K562 (cell line): ENCODE data around the gene PCMTD2. TPM values are rescaled to one million over a fixed set of nuclear protein-coding genes. Genes with fewer than 3 reads are reported as not detected.

Source experiments
- ADNP ChIP-seq: fragments of 200-800 bp; sonication (Bioruptor generic); IDR thresholded peaks from 2 replicates; pipeline ENCODE4 v1.6.1; 2016; ENCODE audit warnings: missing genetic modification characterization, missing compliant biosample characterization
- CBFA2T2 ChIP-seq: fragments of 450-650 bp; conservative IDR thresholded peaks from 2 replicates; pipeline ENCODE4 v1.6.1; 2017; ENCODE audit warnings: mild to moderate bottlenecking
- CREBBP ChIP-seq: IDR thresholded peaks from one replicate; pipeline ENCODE4 v1.6.1; 2012; ENCODE audit warnings: low read depth, mild to moderate bottlenecking, control low read depth, inconsistent platforms, low read length
- GTF2A2 ChIP-seq: IDR thresholded peaks from 2 replicates; pipeline ENCODE4 v1.6.1; 2016; ENCODE audit warnings: mild to moderate bottlenecking, missing genetic modification characterization, missing compliant biosample characterization
- GTF2F1 ChIP-seq: IDR thresholded peaks from 2 replicates; pipeline ENCODE4 v1.6.1; 2011; ENCODE audit warnings: low read depth, low read length, improper control_type of control experiment
- L3MBTL2 ChIP-seq: fragments of 450-650 bp; IDR thresholded peaks from 2 replicates; pipeline ENCODE4 v1.6.1; 2016; ENCODE audit warnings: mild to moderate bottlenecking, moderate library complexity
- MTA2 ChIP-seq: fragments of 450-650 bp; IDR thresholded peaks from 2 replicates; pipeline ENCODE4 v1.6.1; 2016; ENCODE audit warnings: low read depth
- NBN ChIP-seq: fragments of 450-650 bp; IDR thresholded peaks from 2 replicates; pipeline ENCODE4 v1.6.1; 2016; ENCODE audit warnings: low read depth, mild to moderate bottlenecking
- NR4A1 ChIP-seq, 2 experiments: fragments of 250-450 bp in 1 of 2; fragments of 450-650 bp in 1 of 2; sonication (Bioruptor Pico) in 1 of 2; IDR thresholded peaks; 2 replicates each; pipeline versions ENCODE4 v1.4.0 to v1.6.1; 2016 to 2020; ENCODE audit warnings: mild to moderate bottlenecking in 2 of 2, missing compliant biosample characterization in 1 of 2, missing genetic modification characterization in 1 of 2, moderate library complexity in 1 of 2
- PHF21A ChIP-seq: fragments of 450-650 bp; IDR thresholded peaks from 2 replicates; pipeline ENCODE4 v1.6.1; 2017; ENCODE audit warnings: low read depth, borderline replicate concordance
- PRMT5 ChIP-seq: sonication (generic); formaldehyde crosslinking; IDR thresholded peaks from 2 replicates; pipeline ENCODE4 v1.5.0; 2020; ENCODE audit warnings: missing genetic modification reagents
- RB1 ChIP-seq: fragments of 450-650 bp; IDR thresholded peaks from 2 replicates; pipeline ENCODE4 v1.6.1; 2017; ENCODE audit warnings: low read depth, mild to moderate bottlenecking
- SRF ChIP-seq, 2 experiments: fragments of 250-450, 450-650 bp in 1 of 2; sonication (Bioruptor Pico) in 1 of 2; sonication (generic) in 1 of 2; formaldehyde crosslinking; IDR thresholded peaks; 2 replicates each; pipeline versions ENCODE4 v1.5.0 to v1.5.1; 2020 to 2022; ENCODE audit warnings: mild to moderate bottlenecking in 1 of 2, missing genetic modification reagents in 1 of 2
- TCFL5 ChIP-seq: fragments of 250-450 bp; sonication (Bioruptor Pico); conservative IDR thresholded peaks from 2 replicates; pipeline ENCODE4 v1.6.1; 2021; ENCODE audit warnings: mild to moderate bottlenecking, moderate library complexity, matching md5 sums
- ZNF282 ChIP-seq: sonication (generic); formaldehyde crosslinking; IDR thresholded peaks from 2 replicates; pipeline ENCODE4 v1.8.1; 2023; ENCODE audit warnings: missing genetic modification reagents
- ZNF431 ChIP-seq: sonication (generic); formaldehyde crosslinking; IDR thresholded peaks from 2 replicates; pipeline ENCODE4 v1.8.0; 2022; ENCODE audit warnings: mild to moderate bottlenecking, missing genetic modification reagents
- polyA plus RNA-seq, 8 experiments: library from polyadenylated mRNA; depleted of rRNA in 4 of 8; stranded (reverse) in 5 of 8; unstranded in 3 of 8; fragments of >200 nt; fragmentation: Nextera tagmentation in 2 of 8; fragmentation: Illumina TruSeq in 1 of 8; extraction: Ambion mirVana in 2 of 8; extraction: Trizol in 1 of 8; gene quantifications; 2 replicates each; pipeline versions ENCODE4 v1.2.1 to v1.2.3, GENCODE V29; 2011 to 2014; ENCODE audit warnings: inconsistent platforms in 1 of 8, missing spikeins in 1 of 8
- total RNA-seq, 7 experiments: library from RNA; depleted of rRNA in 6 of 7; stranded (reverse); fragments of >200 nt in 6 of 7; fragmentation: Illumina TruSeq in 2 of 7; extraction: Trizol in 2 of 7; gene quantifications; 2 replicates each; pipeline versions ENCODE4 v1.2.1 to v1.2.3, GENCODE V29; 2011 to 2021; ENCODE audit warnings: low replicate concordance in 1 of 7
- TF ChIP-seq, protein P1 (sequence below): sonication (generic); formaldehyde crosslinking; IDR thresholded peaks from 2 replicates; pipeline ENCODE4 v1.8.0; 2023; ENCODE audit warnings: mild to moderate bottlenecking, missing genetic modification reagents
- TF ChIP-seq, protein P2 (sequence below): conservative IDR thresholded peaks from 2 replicates; pipeline ENCODE4 v1.6.1; 2011; ENCODE audit warnings: low read depth, mild to moderate bottlenecking, low read length; ENCODE audit not compliant: control insufficient read depth
- TF ChIP-seq, protein P3 (sequence below): fragments of 250-450 bp; sonication (Bioruptor Pico); IDR thresholded peaks from 2 replicates; pipeline ENCODE4 v1.5.0; 2020; ENCODE audit warnings: mild to moderate bottlenecking

The PCMTD2 gene
- total and polyA plus RNA-seq, 9 of the 15 experiments (the other 6 are each of a cell fraction or from before 2014, with no cell fraction given) = 11.3 to 49.3 (median 28.4) TPM

- TF ChIP-seq, protein P1, sequence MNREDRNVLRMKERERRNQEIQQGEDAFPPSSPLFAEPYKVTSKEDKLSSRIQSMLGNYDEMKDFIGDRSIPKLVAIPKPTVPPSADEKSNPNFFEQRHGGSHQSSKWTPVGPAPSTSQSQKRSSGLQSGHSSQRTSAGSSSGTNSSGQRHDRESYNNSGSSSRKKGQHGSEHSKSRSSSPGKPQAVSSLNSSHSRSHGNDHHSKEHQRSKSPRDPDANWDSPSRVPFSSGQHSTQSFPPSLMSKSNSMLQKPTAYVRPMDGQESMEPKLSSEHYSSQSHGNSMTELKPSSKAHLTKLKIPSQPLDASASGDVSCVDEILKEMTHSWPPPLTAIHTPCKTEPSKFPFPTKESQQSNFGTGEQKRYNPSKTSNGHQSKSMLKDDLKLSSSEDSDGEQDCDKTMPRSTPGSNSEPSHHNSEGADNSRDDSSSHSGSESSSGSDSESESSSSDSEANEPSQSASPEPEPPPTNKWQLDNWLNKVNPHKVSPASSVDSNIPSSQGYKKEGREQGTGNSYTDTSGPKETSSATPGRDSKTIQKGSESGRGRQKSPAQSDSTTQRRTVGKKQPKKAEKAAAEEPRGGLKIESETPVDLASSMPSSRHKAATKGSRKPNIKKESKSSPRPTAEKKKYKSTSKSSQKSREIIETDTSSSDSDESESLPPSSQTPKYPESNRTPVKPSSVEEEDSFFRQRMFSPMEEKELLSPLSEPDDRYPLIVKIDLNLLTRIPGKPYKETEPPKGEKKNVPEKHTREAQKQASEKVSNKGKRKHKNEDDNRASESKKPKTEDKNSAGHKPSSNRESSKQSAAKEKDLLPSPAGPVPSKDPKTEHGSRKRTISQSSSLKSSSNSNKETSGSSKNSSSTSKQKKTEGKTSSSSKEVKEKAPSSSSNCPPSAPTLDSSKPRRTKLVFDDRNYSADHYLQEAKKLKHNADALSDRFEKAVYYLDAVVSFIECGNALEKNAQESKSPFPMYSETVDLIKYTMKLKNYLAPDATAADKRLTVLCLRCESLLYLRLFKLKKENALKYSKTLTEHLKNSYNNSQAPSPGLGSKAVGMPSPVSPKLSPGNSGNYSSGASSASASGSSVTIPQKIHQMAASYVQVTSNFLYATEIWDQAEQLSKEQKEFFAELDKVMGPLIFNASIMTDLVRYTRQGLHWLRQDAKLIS (CRISPR knock-in tag) = no peak; the same call in 1 of the 2 replicates
- no peak for TF ChIP-seq GTF2A2 (tag)
- no peak for TF ChIP-seq PHF21A
- no peak for TF ChIP-seq NR4A1 (CRISPR knock-in tag; IDR thresholded peaks at IDR 0.05)
- TF ChIP-seq NR4A1 (tag; IDR thresholded peaks at IDR 0.05) = no peak
- 0 out of 2 replicates have a peak, but pooled peaks have one; percentile 43 for TF ChIP-seq ZNF282 (CRISPR knock-in tag)
- TF ChIP-seq PRMT5 (CRISPR knock-in tag) = no peak
- TF ChIP-seq TCFL5 (CRISPR knock-in tag) = no peak
- peak; percentile 85; the same call in 1 of the 2 replicates for TF ChIP-seq ZNF431 (CRISPR knock-in tag)
- no peak for TF ChIP-seq CREBBP
- TF ChIP-seq CBFA2T2 = no peak
- TF ChIP-seq SRF (CRISPR knock-in tag; IDR thresholded peaks at IDR 0.05) = 0 out of 4 replicates have a peak, but pooled peaks of 1 of the 2 experiments have one; percentile 18
- no peak for TF ChIP-seq NBN
- TF ChIP-seq GTF2F1 = no peak
- TF ChIP-seq RB1 = peak; percentile 71
- peak; percentile 97 for TF ChIP-seq L3MBTL2
- TF ChIP-seq, protein P2, sequence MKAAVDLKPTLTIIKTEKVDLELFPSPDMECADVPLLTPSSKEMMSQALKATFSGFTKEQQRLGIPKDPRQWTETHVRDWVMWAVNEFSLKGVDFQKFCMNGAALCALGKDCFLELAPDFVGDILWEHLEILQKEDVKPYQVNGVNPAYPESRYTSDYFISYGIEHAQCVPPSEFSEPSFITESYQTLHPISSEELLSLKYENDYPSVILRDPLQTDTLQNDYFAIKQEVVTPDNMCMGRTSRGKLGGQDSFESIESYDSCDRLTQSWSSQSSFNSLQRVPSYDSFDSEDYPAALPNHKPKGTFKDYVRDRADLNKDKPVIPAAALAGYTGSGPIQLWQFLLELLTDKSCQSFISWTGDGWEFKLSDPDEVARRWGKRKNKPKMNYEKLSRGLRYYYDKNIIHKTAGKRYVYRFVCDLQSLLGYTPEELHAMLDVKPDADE = peak; percentile 84
- TF ChIP-seq ADNP (tag) = no peak
- TF ChIP-seq, protein P3, sequence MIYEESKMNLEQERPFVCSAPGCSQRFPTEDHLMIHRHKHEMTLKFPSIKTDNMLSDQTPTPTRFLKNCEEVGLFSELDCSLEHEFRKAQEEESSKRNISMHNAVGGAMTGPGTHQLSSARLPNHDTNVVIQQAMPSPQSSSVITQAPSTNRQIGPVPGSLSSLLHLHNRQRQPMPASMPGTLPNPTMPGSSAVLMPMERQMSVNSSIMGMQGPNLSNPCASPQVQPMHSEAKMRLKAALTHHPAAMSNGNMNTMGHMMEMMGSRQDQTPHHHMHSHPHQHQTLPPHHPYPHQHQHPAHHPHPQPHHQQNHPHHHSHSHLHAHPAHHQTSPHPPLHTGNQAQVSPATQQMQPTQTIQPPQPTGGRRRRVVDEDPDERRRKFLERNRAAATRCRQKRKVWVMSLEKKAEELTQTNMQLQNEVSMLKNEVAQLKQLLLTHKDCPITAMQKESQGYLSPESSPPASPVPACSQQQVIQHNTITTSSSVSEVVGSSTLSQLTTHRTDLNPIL = no peak
- no peak for TF ChIP-seq MTA2
Measured at GRCh38 chr20:64255361-64256281, at the start of gene PCMTD2 (continued).
